Measurements from ENCODE around the gene WDR7.

The WDR7 gene

GRCh38 chr18:56953428-56954198 lies 302.5 kb downstream of the WDR7 start:
- DNase-seq, result no peak

- DNase-seq, result no peak
Measured at GRCh38 chr18:56955490-56955889, 304.3 kb downstream of the WDR7 start.

GRCh38 chr18:56959120-56959519 lies 308.0 kb downstream of the WDR7 start:
- DNase-seq, result no peak

- DNase-seq, result no peak
Measured at GRCh38 chr18:56962322-56962721, 311.2 kb downstream of the WDR7 start.

GRCh38 chr18:56967035-56967434 lies 315.9 kb downstream of the WDR7 start:
- DNase-seq, result no peak

- DNase-seq, result no peak
Measured at GRCh38 chr18:56973487-56973886, 322.3 kb downstream of the WDR7 start.

GRCh38 chr18:56974141-56974540 lies 323.0 kb downstream of the WDR7 start:
- no peak for DNase-seq

GRCh38 chr18:56975276-56975675 lies 324.1 kb downstream of the WDR7 start:
- no peak for DNase-seq

- no peak for DNase-seq
Measured at GRCh38 chr18:56977309-56977708, 326.1 kb downstream of the WDR7 start.

GRCh38 chr18:56977771-56978170 lies 326.6 kb downstream of the WDR7 start:
- no peak for DNase-seq

- DNase-seq, result no peak
Measured at GRCh38 chr18:56980151-56980550, 329.0 kb downstream of the WDR7 start.

- DNase-seq, result no peak
Measured at GRCh38 chr18:56982766-56983165, 331.6 kb downstream of the WDR7 start.

GRCh38 chr18:56983275-56983992 lies 332.3 kb downstream of the WDR7 start:
- no peak for DNase-seq

- no peak for DNase-seq
Measured at GRCh38 chr18:56984731-56985130, 333.6 kb downstream of the WDR7 start.

GRCh38 chr18:56986829-56987228 lies 335.7 kb downstream of the WDR7 start:
- DNase-seq, result no peak

- no peak for DNase-seq
Measured at GRCh38 chr18:56987236-56987635, 336.1 kb downstream of the WDR7 start.

GRCh38 chr18:56988022-56988421 lies 336.9 kb downstream of the WDR7 start:
- DNase-seq, result no peak

GRCh38 chr18:56990678-56991077 lies 339.5 kb downstream of the WDR7 start:
- DNase-seq, result no peak

- no peak for DNase-seq
Measured at GRCh38 chr18:56992777-56993176, 341.6 kb downstream of the WDR7 start.

- DNase-seq, result no peak
Measured at GRCh38 chr18:56995579-56996188, 344.5 kb downstream of the WDR7 start.

GRCh38 chr18:56997200-56997599 lies 346.0 kb downstream of the WDR7 start:
- DNase-seq, result no peak

GRCh38 chr18:56999823-57000222 lies 348.7 kb downstream of the WDR7 start:
- no peak for DNase-seq

GRCh38 chr18:57002627-57003026 lies 351.5 kb downstream of the WDR7 start:
- no peak for DNase-seq

- no peak for DNase-seq
Measured at GRCh38 chr18:57003342-57003741, 352.2 kb downstream of the WDR7 start.
